PFSK-1 (cell line): ENCODE data around the gene SAMD4B.

ENCODE experiments used
- POLR2AphosphoS5 ChIP-seq: IDR thresholded peaks from 2 replicates; pipeline ENCODE4 v1.6.1; 2012; ENCODE audit warnings: low read depth, mild to moderate bottlenecking, control low read depth, low read length, moderate library complexity
- REST ChIP-seq, 2 experiments: IDR thresholded peaks; 2 replicates each; pipeline versions ENCODE4 v1.6.1 to v1.8.0; 2011 to 2012; ENCODE audit warnings: low read depth in 2 of 2, low read length in 2 of 2, control low read depth in 1 of 2, inconsistent platforms in 1 of 2, mild to moderate bottlenecking in 1 of 2, moderate library complexity in 1 of 2; ENCODE audit not compliant: insufficient read depth in 1 of 2
- SIN3A ChIP-seq: IDR thresholded peaks from 2 replicates; pipeline ENCODE4 v1.6.1; 2012; ENCODE audit warnings: mild to moderate bottlenecking, low read length, moderate library complexity, borderline replicate concordance; ENCODE audit not compliant: insufficient read depth
- TAF1 ChIP-seq: IDR thresholded peaks from 2 replicates; pipeline ENCODE4 v1.6.1; 2012; ENCODE audit warnings: low read length, control low read depth, borderline replicate concordance; ENCODE audit not compliant: insufficient read depth

DNA sequence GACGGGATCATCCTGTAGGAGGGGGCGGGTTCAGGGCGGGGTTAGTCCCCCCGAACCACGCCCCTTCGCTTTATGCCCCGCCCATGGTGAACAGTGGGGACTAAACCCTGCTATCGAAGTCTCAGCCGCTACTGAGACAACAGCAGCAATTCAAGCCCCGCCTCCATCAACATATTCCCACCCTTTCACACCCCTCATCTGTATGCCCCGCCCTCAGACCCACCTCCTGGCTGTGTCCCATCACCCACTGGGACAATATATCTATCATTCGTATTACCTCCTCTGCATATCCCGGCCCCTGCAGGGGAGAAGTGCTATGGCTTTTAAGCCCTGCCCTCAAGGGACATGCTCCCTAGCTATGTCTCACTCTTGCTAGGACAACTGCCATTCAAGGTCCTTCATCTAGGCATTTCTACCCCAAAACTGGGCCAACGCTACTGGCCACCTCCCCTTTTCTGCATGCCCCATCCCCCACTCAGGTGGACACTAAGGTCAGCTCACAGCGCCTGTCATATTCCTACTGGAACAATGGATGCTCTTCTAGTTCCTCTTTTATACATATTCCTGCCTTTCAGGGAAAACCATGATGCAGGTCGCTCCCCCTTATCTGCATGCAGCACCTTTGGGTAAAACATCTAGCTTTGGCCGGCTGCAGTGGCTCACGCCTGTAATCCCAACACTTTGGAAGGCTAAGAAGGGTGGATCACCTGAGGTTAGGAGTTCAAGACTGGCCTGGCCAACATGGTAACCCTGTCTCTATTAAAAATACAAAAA, 33.5 kb upstream of the SAMD4B start:
- TF ChIP-seq POLR2AphosphoS5 (no peak), TAF1 (no peak), SIN3A (no peak), REST (IDR thresholded peaks at IDR 0.05; ENCODE audit: insufficient read depth in 1 of 2, low read depth in 2 of 2, low read length in 2 of 2) (no peak)
